A673 (cell line): ENCODE data around the gene ATP4A. TPM values are rescaled to one million over a fixed set of nuclear protein-coding genes. Genes with fewer than 3 reads are reported as not detected.

Source experiments
- BruUV-seq: library from RNA; stranded (reverse); fragments of 400-500 nt; replicated peaks from 2 replicates; lab custom pipeline; 2021; lab: Mats Ljungman, UMichigan
- CTCF ChIA-PET: fragments of 300-600 bp; sonication (Branson Sonifier 250); formaldehyde crosslinking; loops from one replicate; lab custom pipeline; 2022; ENCODE audit warnings: antibody characterized with exemption; lab: Charles Lee
- POLR2A ChIA-PET: fragments of 300-600 bp; sonication (Branson Sonifier 250); formaldehyde crosslinking; loops from one replicate; lab custom pipeline; 2022; ENCODE audit warnings: antibody characterized with exemption; ENCODE audit not compliant: low non-redundant PET; lab: Charles Lee
- DNase-seq: peaks from one replicate; pipeline ENCODE4 v3.0.0-alpha.2; 2015; ENCODE audit warnings: low spot score
- H3K27ac ChIP-seq: fragments of 200-600 bp; sonication (generic); 2 replicates; pipeline ENCODE4 v1.5.1; 2016; ENCODE audit warnings: mixed run types, low read depth, mild to moderate bottlenecking, mixed read lengths, antibody characterized with exemption, low read length; ENCODE audit not compliant: poor library complexity, severe bottlenecking
- H3K27me3 ChIP-seq: fragments of 200-600 bp; sonication (generic); replicated peaks from 2 replicates; pipeline ENCODE4 v1.6.1; 2017; ENCODE audit warnings: mixed run types, low read depth, mild to moderate bottlenecking, mixed read lengths, antibody characterized with exemption, low read length; ENCODE audit not compliant: insufficient read depth, poor library complexity
- H3K36me3 ChIP-seq: fragments of 200-600 bp; sonication (generic); 2 replicates; pipeline ENCODE4 v1.6.1; 2016; ENCODE audit warnings: mixed run types, mild to moderate bottlenecking, mixed read lengths, antibody characterized with exemption, low read length; ENCODE audit not compliant: insufficient read depth, poor library complexity, severe bottlenecking
- H3K4me1 ChIP-seq: fragments of 200-600 bp; sonication (generic); 2 replicates; pipeline ENCODE4 v1.6.1; 2017; ENCODE audit warnings: mixed run types, mild to moderate bottlenecking, mixed read lengths, antibody characterized with exemption, low read length; ENCODE audit not compliant: insufficient read depth, poor library complexity, severe bottlenecking
- H3K4me3 ChIP-seq: fragments of 200-600 bp; sonication (generic); 2 replicates; pipeline ENCODE4 v1.5.1; 2016; ENCODE audit warnings: low read depth, mixed run types, mild to moderate bottlenecking, mixed read lengths, low read length; ENCODE audit not compliant: poor library complexity, severe bottlenecking
- H3K9me3 ChIP-seq: fragments of 200-600 bp; sonication (generic); 2 replicates; pipeline ENCODE4 v1.6.1; 2016; ENCODE audit warnings: mixed run types, low read depth, mild to moderate bottlenecking, mixed read lengths, antibody characterized with exemption, low read length; ENCODE audit not compliant: poor library complexity, severe bottlenecking
- EZH2 ChIP-seq: fragments of 200-600 bp; sonication (generic); IDR thresholded peaks from 2 replicates; pipeline ENCODE4 v1.6.1; 2017; ENCODE audit warnings: borderline replicate concordance, low read depth, mild to moderate bottlenecking, mixed read lengths, antibody characterized with exemption, low read length; ENCODE audit not compliant: poor library complexity, severe bottlenecking
- intact Hi-C: fragments of 100-400 bp; cut with micrococcal nuclease; formaldehyde crosslinking; loops from one replicate; pipeline ENCODE4 v1.10.0; 2022; ENCODE audit not compliant: unreplicated experiment
- total RNA-seq: library from RNA; stranded (reverse); gene quantifications from 2 replicates; pipeline ENCODE4 v1.2.3, GENCODE V29; 2021
- TF ChIP-seq, protein P1 (sequence below): fragments of 300-800, 200-600 bp; sonication (generic); conservative IDR thresholded peaks from 2 replicates; pipeline ENCODE4 v1.5.1; 2017; ENCODE audit warnings: low read depth, mild to moderate bottlenecking, antibody characterized with exemption, low read length, moderate library complexity, mixed read lengths

ATP4A gene
- total RNA-seq, 1 experiment from 2014 or later, result not detected

DNA sequence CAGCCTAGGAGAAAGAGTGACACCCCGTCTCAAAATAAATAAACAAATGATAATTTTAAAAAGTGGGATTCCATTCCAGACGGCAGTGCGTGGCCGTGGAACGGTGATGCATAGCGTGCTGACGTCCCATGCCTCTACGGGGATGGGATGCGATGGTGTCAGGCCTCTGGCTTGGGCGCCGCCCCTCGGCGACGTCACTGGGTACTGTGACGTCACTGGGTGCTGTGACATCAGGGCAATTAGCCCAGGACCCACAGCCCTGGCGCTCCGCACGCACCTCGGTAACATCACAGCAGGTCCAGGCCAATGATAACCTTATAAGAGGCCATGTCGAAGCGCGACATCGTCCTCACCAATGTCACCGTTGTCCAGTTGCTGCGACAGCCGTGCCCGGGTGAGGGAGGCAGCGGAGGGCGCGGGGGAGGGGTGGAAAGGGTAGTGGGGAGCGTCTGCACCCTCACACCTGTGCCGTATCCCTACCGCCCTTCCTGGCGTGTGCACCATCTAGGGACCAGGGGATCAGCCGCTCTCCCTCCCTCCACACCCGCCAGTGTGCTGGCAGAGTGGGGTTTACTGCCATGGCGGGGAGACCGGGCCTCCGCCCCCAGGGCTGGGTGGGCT, 30.1 kb downstream of the ATP4A start, which contains the start of gene GAPDHS:
TSS of gene GAPDHS (plus strand) at position 256 of the 621 bp plus-strand sequence. CDS start at position 328, 72 bp downstream.
- BruUV-seq, result no TSS peak
- peaks cover 53% of the 10 kb centered on the region for H3K27me3 ChIP-seq
- no peaks in the 10 kb centered on the region for H3K36me3 ChIP-seq
- H3K4me3 ChIP-seq, result no peak within 1 kb of the TSS
- ChIA-PET CTCF (no interaction called here), POLR2A (no interaction called here)
- no peak for DNase-seq
- H3K9me3 ChIP-seq, result no peaks in the 10 kb centered on the region
- intact Hi-C loops, result no loop called here
- H3K4me1 ChIP-seq, result no peaks in the 10 kb centered on the region
- no peak within 1 kb of the TSS for H3K27ac ChIP-seq
- no peak for TF ChIP-seq EZH2
- TF ChIP-seq, protein P1, sequence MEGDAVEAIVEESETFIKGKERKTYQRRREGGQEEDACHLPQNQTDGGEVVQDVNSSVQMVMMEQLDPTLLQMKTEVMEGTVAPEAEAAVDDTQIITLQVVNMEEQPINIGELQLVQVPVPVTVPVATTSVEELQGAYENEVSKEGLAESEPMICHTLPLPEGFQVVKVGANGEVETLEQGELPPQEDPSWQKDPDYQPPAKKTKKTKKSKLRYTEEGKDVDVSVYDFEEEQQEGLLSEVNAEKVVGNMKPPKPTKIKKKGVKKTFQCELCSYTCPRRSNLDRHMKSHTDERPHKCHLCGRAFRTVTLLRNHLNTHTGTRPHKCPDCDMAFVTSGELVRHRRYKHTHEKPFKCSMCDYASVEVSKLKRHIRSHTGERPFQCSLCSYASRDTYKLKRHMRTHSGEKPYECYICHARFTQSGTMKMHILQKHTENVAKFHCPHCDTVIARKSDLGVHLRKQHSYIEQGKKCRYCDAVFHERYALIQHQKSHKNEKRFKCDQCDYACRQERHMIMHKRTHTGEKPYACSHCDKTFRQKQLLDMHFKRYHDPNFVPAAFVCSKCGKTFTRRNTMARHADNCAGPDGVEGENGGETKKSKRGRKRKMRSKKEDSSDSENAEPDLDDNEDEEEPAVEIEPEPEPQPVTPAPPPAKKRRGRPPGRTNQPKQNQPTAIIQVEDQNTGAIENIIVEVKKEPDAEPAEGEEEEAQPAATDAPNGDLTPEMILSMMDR, result no peak

DNA sequence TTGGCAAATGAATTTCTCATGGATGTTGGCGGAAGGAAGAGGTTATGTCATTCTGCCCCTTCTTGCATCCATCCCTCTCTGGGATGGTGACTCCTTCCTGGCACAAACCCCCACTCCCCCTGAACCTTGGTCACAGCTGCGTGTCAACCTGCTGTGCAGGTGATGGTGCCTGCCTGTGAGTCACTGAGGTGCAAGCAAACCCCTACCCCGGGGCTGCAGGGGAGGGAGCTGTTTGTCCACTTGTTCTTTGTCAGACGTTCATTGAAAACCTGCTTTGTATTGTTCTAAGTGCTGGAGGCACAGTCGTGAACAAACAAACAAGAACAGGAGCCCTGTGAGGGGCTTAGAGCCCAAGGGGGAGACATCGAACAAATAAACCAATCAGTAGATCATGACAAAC, 32.2 kb downstream of the ATP4A start:
- POLR2A ChIA-PET, result no interaction called here

DNA sequence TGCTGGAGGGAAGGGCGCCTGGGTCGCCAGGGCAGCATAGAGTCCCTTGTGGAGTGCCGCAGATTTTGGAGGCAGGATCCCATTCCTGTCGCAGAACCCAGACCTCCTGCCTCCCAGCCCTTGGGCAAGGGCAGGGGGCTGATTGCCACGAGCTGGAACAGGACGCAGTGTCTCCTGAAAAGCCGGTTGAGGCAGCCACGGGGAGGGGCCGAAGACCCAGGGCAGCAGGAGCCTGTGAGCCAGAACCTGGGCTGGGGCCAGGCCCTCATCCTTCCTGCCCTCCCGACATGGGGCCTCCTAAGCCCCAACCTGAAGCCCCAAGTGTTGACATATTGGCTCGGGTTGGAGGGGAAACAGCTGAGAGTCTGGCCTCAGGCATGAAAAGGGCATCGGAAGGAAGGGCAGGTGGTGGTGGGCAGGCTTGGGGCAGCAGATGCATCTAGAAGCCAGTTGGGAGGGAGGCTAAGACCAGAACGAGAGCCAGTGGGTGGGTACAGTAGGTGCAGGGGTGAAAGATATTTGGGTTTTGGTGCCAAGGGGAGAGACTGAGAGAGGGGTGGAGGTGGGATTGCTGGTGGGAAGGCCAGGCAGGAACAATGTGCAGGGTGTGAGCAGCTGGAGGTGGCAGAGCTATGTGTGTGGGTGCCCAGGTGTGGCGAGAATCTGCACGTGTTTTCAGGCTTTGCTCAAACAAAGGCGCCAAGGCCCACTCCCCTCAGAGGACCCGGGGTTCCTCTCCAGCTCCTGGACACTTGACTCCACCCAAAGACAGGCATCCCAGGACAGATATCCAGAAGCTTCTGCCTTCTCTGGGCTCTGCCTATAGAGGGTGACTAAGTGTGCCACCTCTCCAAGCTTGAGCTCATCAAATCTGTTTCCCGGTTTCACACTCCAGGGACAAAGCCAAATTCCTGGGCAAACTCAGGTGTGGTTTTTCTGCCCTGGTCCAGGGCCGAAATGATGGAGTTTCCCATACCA, 33.9 kb downstream of the ATP4A start:
- Histone ChIP-seq H3K36me3 (no peaks in the 10 kb centered on the region), H3K9me3 (no peaks in the 10 kb centered on the region), H3K27me3 (peaks cover 69% of the 10 kb centered on the region), H3K27ac (no peak overlapping the region), H3K4me3 (no peak overlapping the region), H3K4me1 (no peaks in the 10 kb centered on the region)
- BruUV-seq, result no TSS peak
- ChIA-PET POLR2A (no interaction called here), CTCF (no interaction called here)
- intact Hi-C loops, result no loop called here
- DNase-seq, result no peak
- no peak for TF ChIP-seq EZH2
- TF ChIP-seq, protein P1, result no peak

More for the DNA sequence above, 32.2 kb downstream of the ATP4A start:
- H3K36me3 ChIP-seq, result no peaks in the 10 kb centered on the region
- H3K27ac ChIP-seq, result no peak overlapping the region
- H3K4me1 ChIP-seq, result no peaks in the 10 kb centered on the region
- intact Hi-C loops, result no loop called here
- H3K27me3 ChIP-seq, result peaks cover 59% of the 10 kb centered on the region
- BruUV-seq, result no TSS peak
- no peak overlapping the region for H3K4me3 ChIP-seq
- CTCF ChIA-PET, result interaction anchor here (0.6 kb wide), 1 partner anchor 53 kb away, joined by 5 read pairs; no protein-coding TSS in a partner anchor
- no peaks in the 10 kb centered on the region for H3K9me3 ChIP-seq
- DNase-seq, result no peak
- TF ChIP-seq, protein P1, result no peak
- no peak for TF ChIP-seq EZH2
